Measurements from ENCODE around the gene EMC9. TPM values are rescaled to one million over a fixed set of nuclear protein-coding genes. Genes with fewer than 3 reads are reported as not detected.

Gene EMC9
- total RNA-seq, 4 donors from 2014 or later = 13.6 to 18.8 (median 16.3) TPM

GRCh38 chr14:24177891-24178290, 36.5 kb upstream of the EMC9 start:
- Histone ChIP-seq H3K27ac (no peak overlapping the region), H3K36me3 (peaks cover 0 to 43% of the 10 kb centered on the region in 2 donors), H3K27me3 (no peaks in the 10 kb centered on the region), H3K4me3 (no peak overlapping the region), H3K4me1 (peaks cover 9 to 13% of the 10 kb centered on the region in 2 donors), H3K9me3 (no peaks in the 10 kb centered on the region)
- intact Hi-C loops (cut with DNase I; ENCODE audit: low total_unique reads) = no loop called here
- DNase-seq = no peak
- TF ChIP-seq CTCF (IDR thresholded peaks at IDR 0.05 in 4 of 5, conservative IDR thresholded peaks at IDR 0.05 in 1 of 5) = no peak
- no peak for TF ChIP-seq POLR2A (IDR thresholded peaks at IDR 0.05)
- in situ Hi-C loops (cut with MboI; ENCODE audit: low sequenced_read_pairs in 4 of 4) = no loop called here
- ATAC-seq = no peak

- ATAC-seq = no peak
- intact Hi-C loops (cut with DNase I; ENCODE audit: low total_unique reads) = no loop called here
- H3K4me1 ChIP-seq = peaks cover 9 to 13% of the 10 kb centered on the region in 2 donors
- H3K36me3 ChIP-seq = peaks cover 0 to 37% of the 10 kb centered on the region in 2 donors
- peaks cover 0 to 5% (median 0%) of the 10 kb centered on the region in 3 donors for H3K27me3 ChIP-seq
- DNase-seq = no peak
- H3K27ac ChIP-seq = no peak overlapping the region
- in situ Hi-C loops (cut with MboI; ENCODE audit: low sequenced_read_pairs in 4 of 4) = no loop called here
- H3K4me3 ChIP-seq = no peak overlapping the region
- TF ChIP-seq POLR2A (IDR thresholded peaks at IDR 0.05) = no peak
- no peak for TF ChIP-seq CTCF (IDR thresholded peaks at IDR 0.05 in 4 of 5, conservative IDR thresholded peaks at IDR 0.05 in 1 of 5)
- H3K9me3 ChIP-seq = no peaks in the 10 kb centered on the region
These were observed 35.8 kb upstream of the EMC9 start for GRCh38 chr14:24177041-24177825.

- Histone ChIP-seq H3K4me1 (peaks cover 10 to 19% of the 10 kb centered on the region in 2 donors), H3K27me3 (peaks cover under 1 to 11% (median 6%) of the 10 kb centered on the region in 3 donors), H3K36me3 (peaks cover 0 to 30% of the 10 kb centered on the region in 2 donors), H3K27ac (no peak overlapping the region), H3K9me3 (no peaks in the 10 kb centered on the region), H3K4me3 (no peak overlapping the region)
- ATAC-seq = no peak
- in situ Hi-C loops (cut with MboI; ENCODE audit: low sequenced_read_pairs in 4 of 4) = no loop called here
- no peak for DNase-seq
- intact Hi-C loops (cut with DNase I; ENCODE audit: low total_unique reads) = no loop called here
- no peak for TF ChIP-seq CTCF (IDR thresholded peaks at IDR 0.05 in 4 of 5, conservative IDR thresholded peaks at IDR 0.05 in 1 of 5)
- no peak for TF ChIP-seq POLR2A (IDR thresholded peaks at IDR 0.05)
These were observed 35.2 kb upstream of the EMC9 start for GRCh38 chr14:24176599-24176998.

- DNase-seq (no peak), ATAC-seq (peak in 1 of 2 donors; percentile 36)
- Histone ChIP-seq H3K9me3 (no peaks in the 10 kb centered on the region), H3K27me3 (peaks cover 9 to 21% (median 15%) of the 10 kb centered on the region in 3 donors), H3K4me1 (peaks cover 4 to 5% of the 10 kb centered on the region in 2 donors), H3K4me3 (no peak overlapping the region), H3K36me3 (peaks cover 0 to 2% of the 10 kb centered on the region in 2 donors), H3K27ac (no peak overlapping the region)
- in situ Hi-C loops (cut with MboI; ENCODE audit: low sequenced_read_pairs in 4 of 4) = no loop called here
- intact Hi-C loops (cut with DNase I; ENCODE audit: low total_unique reads) = no loop called here
- no peak for TF ChIP-seq CTCF (IDR thresholded peaks at IDR 0.05 in 4 of 5, conservative IDR thresholded peaks at IDR 0.05 in 1 of 5)
These were observed 31.5 kb upstream of the EMC9 start for GRCh38 chr14:24172871-24173281.
